Skeletal muscle tissue (tissue), 4 donors: ENCODE measurements around the gene FBXW8. TPM values are rescaled to one million over a fixed set of nuclear protein-coding genes. Genes with fewer than 3 reads are reported as not detected.
A peak's percentile ranks its signal among the peaks of the same experiment; 100 is the strongest.

ENCODE experiments used
- H3K27ac ChIP-seq: one replicate; pipeline ENCODE4 v1.7.0; 2013; ENCODE audit warnings: mild to moderate bottlenecking, low read depth, low read length, inconsistent platforms
- H3K27me3 ChIP-seq, 3 donors: one replicate each; pipeline ENCODE4 v1.7.0; 2013; ENCODE audit warnings: low read length in 3 of 3; ENCODE audit not compliant: control insufficient read depth in 3 of 3, insufficient read depth in 3 of 3
- H3K36me3 ChIP-seq, 3 donors: one replicate each; pipeline ENCODE4 v1.7.0; 2013; ENCODE audit warnings: low read length in 3 of 3; ENCODE audit not compliant: control insufficient read depth in 3 of 3, insufficient read depth in 3 of 3
- H3K4me1 ChIP-seq, 3 donors: one replicate each; pipeline ENCODE4 v1.7.0; 2013; ENCODE audit warnings: low read length in 3 of 3, mild to moderate bottlenecking in 3 of 3; ENCODE audit not compliant: control insufficient read depth in 3 of 3, insufficient read depth in 3 of 3
- H3K4me3 ChIP-seq, 3 donors: one replicate each; pipeline ENCODE4 v1.7.0; 2013; ENCODE audit warnings: low read length in 3 of 3
- H3K9ac ChIP-seq, 3 donors: one replicate each; pipeline ENCODE4 v1.7.0; 2013; ENCODE audit warnings: low read length in 3 of 3, mild to moderate bottlenecking in 3 of 3, moderate library complexity in 2 of 3, low read depth in 1 of 3
- H3K9me3 ChIP-seq, 3 donors: one replicate each; pipeline ENCODE4 v1.7.0; 2013; ENCODE audit warnings: low read length in 3 of 3; ENCODE audit not compliant: control insufficient read depth in 3 of 3
- total RNA-seq: library from RNA; depleted of rRNA; stranded (reverse); fragments of >200 nt; gene quantifications from one replicate; pipeline ENCODE4 v1.2.3, GENCODE V29; 2014
- donor health status: Osteomylitis.

Gene FBXW8
- total RNA-seq, 1 donor from 2014 or later, result 8.9 TPM

DNA sequence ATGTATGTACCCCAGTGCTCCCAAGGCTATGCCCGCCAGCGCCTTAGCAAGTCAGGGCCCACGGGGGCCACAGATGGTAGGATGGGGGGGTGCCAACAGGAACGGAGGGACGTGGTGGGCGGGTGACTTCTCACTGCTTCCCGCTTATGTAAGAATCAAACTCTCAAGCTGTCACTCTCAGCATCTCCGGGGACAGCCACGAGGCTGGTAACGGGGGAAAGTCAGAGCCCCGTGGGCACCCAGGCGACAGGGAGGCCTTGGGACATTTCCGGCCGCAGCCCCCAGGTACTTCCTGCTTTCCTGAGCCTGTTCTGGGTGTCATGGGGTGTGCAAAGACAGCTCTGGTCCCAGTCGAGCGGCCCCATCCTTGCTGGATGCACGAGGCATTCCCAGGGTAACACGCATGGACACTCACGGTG lies 129.2 kb downstream of the FBXW8 start:
- Histone ChIP-seq H3K4me1 (peaks cover 0 to 2% (median 1%) of the 10 kb centered on the region in 3 donors), H3K9ac (peak overlapping the region in 1 of 3 donors; percentile 25)

GRCh38 chr12:117040496-117040895 lies 129.7 kb downstream of the FBXW8 start:
- Histone ChIP-seq H3K4me3 (no peak overlapping the region), H3K36me3 (no peaks in the 10 kb centered on the region), H3K9me3 (no peaks in the 10 kb centered on the region), H3K27ac (no peak overlapping the region), H3K27me3 (peaks cover 8 to 30% (median 24%) of the 10 kb centered on the region in 3 donors), H3K9ac (no peak overlapping the region), H3K4me1 (peaks cover 0 to 2% (median under 1%) of the 10 kb centered on the region in 3 donors)

More for the DNA sequence above, 129.2 kb downstream of the FBXW8 start:
- Histone ChIP-seq H3K27me3 (peaks cover 8 to 30% (median 26%) of the 10 kb centered on the region in 3 donors), H3K4me3 (no peak overlapping the region), H3K9me3 (no peaks in the 10 kb centered on the region), H3K27ac (no peak overlapping the region), H3K36me3 (no peaks in the 10 kb centered on the region)

- H3K4me1 ChIP-seq, result peaks cover 0 to 4% (median 2%) of the 10 kb centered on the region in 3 donors
- no peak overlapping the region for H3K27ac ChIP-seq
- H3K27me3 ChIP-seq, result peaks cover 4 to 23% (median 15%) of the 10 kb centered on the region in 3 donors
- H3K36me3 ChIP-seq, result no peaks in the 10 kb centered on the region
- H3K4me3 ChIP-seq, result no peak overlapping the region
- no peaks in the 10 kb centered on the region for H3K9me3 ChIP-seq
- H3K9ac ChIP-seq, result no peak overlapping the region
These were observed 131.0 kb downstream of the FBXW8 start for GRCh38 chr12:117041798-117042170.

GRCh38 chr12:117042171-117042842 lies 131.6 kb downstream of the FBXW8 start:
- Histone ChIP-seq H3K4me1 (peaks cover 0 to 4% (median 2%) of the 10 kb centered on the region in 3 donors), H3K27ac (no peak overlapping the region), H3K27me3 (peaks cover 4 to 23% (median 13%) of the 10 kb centered on the region in 3 donors), H3K4me3 (no peak overlapping the region), H3K9me3 (no peaks in the 10 kb centered on the region), H3K9ac (no peak overlapping the region), H3K36me3 (no peaks in the 10 kb centered on the region)

GRCh38 chr12:117042862-117043261 lies 132.1 kb downstream of the FBXW8 start:
- Histone ChIP-seq H3K36me3 (no peaks in the 10 kb centered on the region), H3K27ac (no peak overlapping the region), H3K4me1 (peaks cover 0 to 4% (median 2%) of the 10 kb centered on the region in 3 donors), H3K9ac (no peak overlapping the region), H3K9me3 (no peaks in the 10 kb centered on the region), H3K27me3 (peaks cover under 1 to 21% (median 11%) of the 10 kb centered on the region in 3 donors), H3K4me3 (no peak overlapping the region)

DNA sequence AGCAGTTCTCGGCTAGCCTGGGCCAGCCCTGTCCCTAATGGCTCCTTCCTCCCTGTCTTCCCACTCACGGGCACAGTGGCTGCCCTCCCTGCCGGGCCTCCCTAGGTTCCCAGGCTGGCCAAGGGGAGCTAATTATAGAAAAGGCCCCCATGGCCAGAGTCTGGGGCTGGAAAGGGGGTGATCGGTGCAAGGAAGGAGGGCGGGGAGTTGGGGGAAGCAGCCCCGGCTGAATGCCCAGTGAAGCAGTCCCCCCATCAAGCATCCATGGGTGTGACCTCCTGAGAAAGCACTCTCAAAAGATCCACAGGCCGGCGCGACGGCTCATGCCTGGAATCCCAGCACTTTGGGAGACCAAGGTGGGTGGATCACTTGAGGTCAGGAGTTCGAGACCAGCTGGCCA lies 133.6 kb downstream of the FBXW8 start:
- Histone ChIP-seq H3K4me3 (no peak overlapping the region), H3K9ac (no peak overlapping the region), H3K27ac (no peak overlapping the region), H3K9me3 (no peaks in the 10 kb centered on the region), H3K4me1 (peaks cover 5 to 13% (median 12%) of the 10 kb centered on the region in 3 donors), H3K27me3 (peaks cover 0 to 20% (median 16%) of the 10 kb centered on the region in 3 donors), H3K36me3 (no peaks in the 10 kb centered on the region)

- H3K27me3 ChIP-seq, result peaks cover 0 to 18% (median 17%) of the 10 kb centered on the region in 3 donors
- H3K4me1 ChIP-seq, result peaks cover 5 to 14% (median 12%) of the 10 kb centered on the region in 3 donors
- H3K4me3 ChIP-seq, result no peak overlapping the region
- H3K27ac ChIP-seq, result peak overlapping the region; percentile 19
- H3K36me3 ChIP-seq, result no peaks in the 10 kb centered on the region
- no peaks in the 10 kb centered on the region for H3K9me3 ChIP-seq
- H3K9ac ChIP-seq, result no peak overlapping the region
These were observed 134.0 kb downstream of the FBXW8 start for GRCh38 chr12:117044790-117045159.

- Histone ChIP-seq H3K36me3 (no peaks in the 10 kb centered on the region), H3K9me3 (no peaks in the 10 kb centered on the region), H3K4me3 (no peak overlapping the region), H3K27ac (peak overlapping the region; percentile 19), H3K4me1 (peaks cover 5 to 14% (median 12%) of the 10 kb centered on the region in 3 donors), H3K9ac (peak overlapping the region in 1 of 3 donors; percentile 33), H3K27me3 (peaks cover 0 to 17% (median 15%) of the 10 kb centered on the region in 3 donors)
These were observed 134.6 kb downstream of the FBXW8 start for GRCh38 chr12:117045160-117046010.

GRCh38 chr12:117046011-117046369 lies 135.2 kb downstream of the FBXW8 start:
- Histone ChIP-seq H3K4me1 (peaks cover 5 to 15% (median 12%) of the 10 kb centered on the region in 3 donors), H3K4me3 (no peak overlapping the region), H3K27ac (no peak overlapping the region), H3K27me3 (peaks cover 0 to 17% (median 15%) of the 10 kb centered on the region in 3 donors), H3K9me3 (no peaks in the 10 kb centered on the region), H3K36me3 (no peaks in the 10 kb centered on the region), H3K9ac (no peak overlapping the region)

DNA sequence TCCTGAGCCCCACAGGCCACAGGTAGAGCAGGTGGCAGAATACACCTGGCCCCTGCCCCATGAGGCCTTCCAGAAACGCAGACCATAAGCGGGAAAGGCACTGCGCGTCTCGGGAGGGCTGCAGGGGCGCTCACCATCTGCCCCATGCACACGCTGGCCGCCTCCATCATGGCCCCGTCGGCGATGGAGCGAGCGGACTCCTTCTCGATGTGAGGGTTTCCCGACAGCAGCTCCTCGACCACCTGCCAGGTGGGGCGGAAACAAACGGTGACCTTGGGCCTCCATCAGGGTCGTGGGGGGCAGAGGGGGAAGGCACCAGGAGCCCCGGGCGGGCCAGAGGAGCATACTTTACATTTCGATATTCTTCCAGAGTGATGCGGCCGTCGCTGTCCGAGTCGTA lies 135.7 kb downstream of the FBXW8 start:
- Histone ChIP-seq H3K9ac (no peak overlapping the region), H3K36me3 (no peaks in the 10 kb centered on the region), H3K4me1 (peaks cover 5 to 17% (median 12%) of the 10 kb centered on the region in 3 donors), H3K27me3 (peaks cover 0 to 18% (median 17%) of the 10 kb centered on the region in 3 donors), H3K4me3 (no peak overlapping the region), H3K27ac (no peak overlapping the region), H3K9me3 (no peaks in the 10 kb centered on the region)
